Natural killer cell treated with Interleukin-12 subunit alpha and Interleukin-12 subunit beta and Interleukin-15 and Interleukin-18, amount 100 ng/mL, for 72 hours (primary cell): Measurements from ENCODE around the gene GNAO1. TPM values are rescaled to one million over a fixed set of nuclear protein-coding genes. Genes with fewer than 3 reads are reported as not detected.

ENCODE experiments used
- ATAC-seq, 2 donors: fragments of 150-1000 bp; cut with Tn5 transposase in 1 of 2; sonication (Bioruptor Pico), chemical (Tn5 transposase) in 1 of 2; 2 replicates each; pipeline ENCODE4 v1.10.0; 2021
- DNase-seq: peaks from one replicate; pipeline ENCODE4 v3.0.0; 2022; ENCODE audit warnings: low spot score
- H3K27ac Mint-ChIP-seq, 2 donors: 1 replicate in 1 of 2; 2 replicates in 1 of 2; pipeline ENCODE4 v1.8.0; 2022; ENCODE audit warnings: mixed read lengths in 2 of 2, mild to moderate bottlenecking in 1 of 2, moderate library complexity in 1 of 2
- H3K27me3 Mint-ChIP-seq, 2 donors: 1 replicate in 1 of 2; 2 replicates in 1 of 2; pipeline ENCODE4 v1.8.0; 2022; ENCODE audit warnings: mixed read lengths in 2 of 2
- H3K36me3 Mint-ChIP-seq: one replicate; pipeline ENCODE4 v1.8.0; 2022; ENCODE audit warnings: mixed read lengths
- H3K4me1 Mint-ChIP-seq, 2 donors: 1 replicate in 1 of 2; 2 replicates in 1 of 2; pipeline ENCODE4 v1.8.0; 2022; ENCODE audit warnings: low read depth in 2 of 2, mixed read lengths in 2 of 2, mild to moderate bottlenecking in 1 of 2
- H3K4me3 Mint-ChIP-seq: one replicate; pipeline ENCODE4 v1.8.0; 2022; ENCODE audit warnings: mixed read lengths
- H3K9me3 Mint-ChIP-seq: 2 replicates; pipeline ENCODE4 v1.8.0; 2022; ENCODE audit warnings: mixed read lengths
- total RNA-seq, 2 donors: library from RNA; stranded (reverse); gene quantifications; one replicate each; pipeline ENCODE4 v1.2.3, GENCODE V29; 2022

GNAO1 gene
- total RNA-seq, 2 donors from 2014 or later: 1.6 TPM; not detected in 1

DNA sequence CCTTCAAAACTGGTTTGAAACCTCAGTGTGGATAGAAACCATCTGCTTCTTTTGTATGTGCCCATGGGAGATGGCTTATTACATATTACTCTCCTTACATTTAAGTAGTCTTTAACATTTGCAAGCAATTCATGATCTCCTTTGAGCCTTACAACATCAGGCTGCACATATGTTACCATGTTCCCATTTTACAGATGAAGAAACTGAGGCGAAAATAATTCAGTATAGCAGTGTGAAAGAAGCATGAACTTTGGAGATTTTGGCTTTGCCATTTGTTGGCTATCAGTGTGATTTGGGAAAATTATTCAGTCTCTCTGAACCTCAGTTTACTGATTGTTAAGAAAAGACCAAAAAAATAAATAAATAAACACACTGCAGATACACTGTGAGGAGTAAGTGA, 15.7 kb downstream of the GNAO1 start:
- Mint-ChIP-seq H3K9me3 (no peaks in the 10 kb centered on the region), H3K36me3 (no peaks in the 10 kb centered on the region), H3K27me3 (peaks cover 23 to 30% of the 10 kb centered on the region in 2 donors), H3K4me1 (no peaks in the 10 kb centered on the region), H3K4me3 (no peak overlapping the region), H3K27ac (no peak overlapping the region)
- ATAC-seq: no peak
- DNase-seq: no peak

DNA sequence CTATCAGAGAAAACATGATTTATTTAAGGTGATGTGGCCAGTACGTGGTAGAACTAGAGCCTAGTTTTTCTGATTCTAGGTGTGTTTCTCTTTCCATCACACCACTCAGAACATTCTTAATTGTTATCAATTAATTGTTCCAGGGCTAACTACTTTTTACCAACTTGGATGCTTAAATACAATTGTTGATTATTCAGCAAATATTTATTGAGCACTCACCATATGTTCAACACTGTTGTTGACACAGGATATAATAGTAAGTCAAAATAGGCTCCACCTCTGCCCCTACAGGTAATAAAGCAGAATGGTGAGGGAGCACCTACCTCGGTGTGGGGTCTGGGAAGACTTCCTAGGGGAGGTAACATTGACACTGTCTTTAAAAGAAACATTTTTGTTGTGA, 16.1 kb downstream of the GNAO1 start:
- ATAC-seq: no peak
- peaks cover 23 to 30% of the 10 kb centered on the region in 2 donors for H3K27me3 Mint-ChIP-seq
- DNase-seq: no peak
- H3K9me3 Mint-ChIP-seq: no peaks in the 10 kb centered on the region
- no peak overlapping the region for H3K27ac Mint-ChIP-seq
- no peaks in the 10 kb centered on the region for H3K36me3 Mint-ChIP-seq
- H3K4me1 Mint-ChIP-seq: no peaks in the 10 kb centered on the region
- no peak overlapping the region for H3K4me3 Mint-ChIP-seq

DNA sequence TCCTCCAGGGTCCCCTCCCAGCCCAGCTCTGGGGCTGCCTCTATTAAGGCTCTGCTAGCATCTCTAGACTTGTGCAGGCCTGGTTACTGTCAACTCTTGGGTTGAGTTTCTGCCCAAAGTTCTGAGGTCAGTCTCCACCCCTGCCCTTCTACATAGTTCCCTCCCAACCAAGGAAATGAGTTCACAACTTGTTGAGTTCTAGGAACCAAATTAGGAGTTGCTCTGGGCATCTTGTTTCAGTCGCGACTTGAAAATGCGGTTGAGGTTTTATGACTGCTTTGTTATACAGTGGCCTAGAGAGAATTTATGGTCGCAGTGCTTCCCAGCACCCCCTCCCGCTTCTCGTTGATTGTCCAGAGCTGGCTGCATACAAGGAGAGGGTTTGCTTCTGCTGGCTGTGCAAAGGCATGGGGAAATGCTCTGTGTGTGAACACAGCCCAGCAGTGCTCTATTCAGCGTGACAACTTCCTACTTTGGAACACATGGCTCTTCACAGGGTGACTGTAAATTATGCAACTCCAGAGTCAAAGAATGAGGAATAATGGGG, 20.2 kb downstream of the GNAO1 start:
- H3K9me3 Mint-ChIP-seq: no peaks in the 10 kb centered on the region
- DNase-seq (no peak), ATAC-seq (no peak)
- H3K4me1 Mint-ChIP-seq: no peaks in the 10 kb centered on the region
- H3K4me3 Mint-ChIP-seq: no peak overlapping the region
- peaks cover 29 to 30% of the 10 kb centered on the region in 2 donors for H3K27me3 Mint-ChIP-seq
- H3K36me3 Mint-ChIP-seq: no peaks in the 10 kb centered on the region
- no peak overlapping the region for H3K27ac Mint-ChIP-seq

DNA sequence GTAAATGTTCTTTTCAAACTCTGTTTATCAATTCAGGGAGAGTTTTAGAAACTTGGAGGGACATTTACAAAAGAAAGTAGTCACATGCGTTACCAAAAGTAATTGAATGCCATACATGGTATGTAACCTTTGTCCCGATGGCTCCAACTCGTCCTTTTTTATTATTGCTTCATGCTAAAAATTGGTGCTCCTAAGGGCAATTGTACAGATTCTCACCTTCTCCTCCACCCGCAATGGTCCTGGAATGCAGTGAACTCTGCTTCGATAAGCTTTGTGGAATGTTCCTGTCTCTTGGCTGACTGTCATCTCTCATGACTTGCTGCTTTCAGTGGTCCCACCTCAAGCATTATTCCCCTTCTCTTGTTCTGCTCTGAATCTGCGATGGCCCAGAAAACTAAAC, 20.9 kb downstream of the GNAO1 start:
- DNase-seq: no peak
- peaks cover 29 to 30% of the 10 kb centered on the region in 2 donors for H3K27me3 Mint-ChIP-seq
- no peak for ATAC-seq
- no peaks in the 10 kb centered on the region for H3K9me3 Mint-ChIP-seq
- no peak overlapping the region for H3K27ac Mint-ChIP-seq
- H3K4me3 Mint-ChIP-seq: no peak overlapping the region
- no peaks in the 10 kb centered on the region for H3K36me3 Mint-ChIP-seq
- no peaks in the 10 kb centered on the region for H3K4me1 Mint-ChIP-seq

DNA sequence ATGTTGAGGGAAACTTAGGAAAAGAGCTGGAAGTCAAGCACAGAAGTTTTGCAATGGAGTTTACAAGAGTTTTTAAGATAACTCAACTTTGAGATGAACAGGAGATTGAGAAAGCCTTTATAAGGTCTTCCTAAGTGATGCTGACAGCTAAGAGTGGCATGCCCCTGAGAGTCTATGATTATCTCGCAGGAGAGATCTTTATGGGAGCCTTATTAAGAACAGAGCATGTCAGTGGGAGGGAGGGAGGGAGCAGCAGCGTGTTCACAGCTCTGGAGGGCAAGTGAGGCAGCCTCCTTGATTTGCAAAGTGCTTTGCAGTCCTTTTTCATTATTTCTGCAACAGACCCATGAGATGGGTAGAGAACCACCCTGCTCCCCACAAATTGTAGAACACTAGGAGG, 30.7 kb downstream of the GNAO1 start:
- ATAC-seq (no peak), DNase-seq (no peak)
- H3K36me3 Mint-ChIP-seq: no peaks in the 10 kb centered on the region
- no peaks in the 10 kb centered on the region for H3K27me3 Mint-ChIP-seq
- H3K4me1 Mint-ChIP-seq: peaks cover 6 to 22% of the 10 kb centered on the region in 2 donors
- no peaks in the 10 kb centered on the region for H3K9me3 Mint-ChIP-seq
- no peak overlapping the region for H3K27ac Mint-ChIP-seq
- no peak overlapping the region for H3K4me3 Mint-ChIP-seq

DNA sequence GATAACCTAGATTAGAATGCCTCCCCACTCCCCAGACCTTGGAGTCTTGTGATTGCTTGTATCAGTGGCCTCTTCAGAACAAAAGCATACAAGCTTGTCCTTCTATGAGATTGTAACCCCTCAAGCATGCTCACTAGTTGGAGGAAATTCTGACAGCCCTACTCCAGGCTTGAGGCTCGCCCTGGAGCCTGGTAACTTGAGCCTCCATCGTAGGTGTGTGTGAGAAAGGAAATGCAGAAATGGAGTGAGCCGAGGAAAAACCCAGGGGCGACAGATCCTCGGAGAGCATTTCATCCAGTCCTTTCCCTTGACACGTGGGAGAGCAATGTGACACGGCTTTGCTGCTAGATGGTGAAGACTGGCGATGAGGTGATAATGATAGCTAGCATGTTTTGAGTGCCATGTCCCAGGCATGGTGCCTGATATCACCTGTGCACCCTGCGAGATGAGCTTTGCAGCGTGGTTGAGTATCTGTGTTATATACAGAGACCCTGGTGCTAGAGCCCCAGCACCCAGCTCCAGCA, 31.2 kb downstream of the GNAO1 start:
- no peaks in the 10 kb centered on the region for H3K36me3 Mint-ChIP-seq
- H3K27ac Mint-ChIP-seq: no peak overlapping the region
- no peaks in the 10 kb centered on the region for H3K9me3 Mint-ChIP-seq

DNA sequence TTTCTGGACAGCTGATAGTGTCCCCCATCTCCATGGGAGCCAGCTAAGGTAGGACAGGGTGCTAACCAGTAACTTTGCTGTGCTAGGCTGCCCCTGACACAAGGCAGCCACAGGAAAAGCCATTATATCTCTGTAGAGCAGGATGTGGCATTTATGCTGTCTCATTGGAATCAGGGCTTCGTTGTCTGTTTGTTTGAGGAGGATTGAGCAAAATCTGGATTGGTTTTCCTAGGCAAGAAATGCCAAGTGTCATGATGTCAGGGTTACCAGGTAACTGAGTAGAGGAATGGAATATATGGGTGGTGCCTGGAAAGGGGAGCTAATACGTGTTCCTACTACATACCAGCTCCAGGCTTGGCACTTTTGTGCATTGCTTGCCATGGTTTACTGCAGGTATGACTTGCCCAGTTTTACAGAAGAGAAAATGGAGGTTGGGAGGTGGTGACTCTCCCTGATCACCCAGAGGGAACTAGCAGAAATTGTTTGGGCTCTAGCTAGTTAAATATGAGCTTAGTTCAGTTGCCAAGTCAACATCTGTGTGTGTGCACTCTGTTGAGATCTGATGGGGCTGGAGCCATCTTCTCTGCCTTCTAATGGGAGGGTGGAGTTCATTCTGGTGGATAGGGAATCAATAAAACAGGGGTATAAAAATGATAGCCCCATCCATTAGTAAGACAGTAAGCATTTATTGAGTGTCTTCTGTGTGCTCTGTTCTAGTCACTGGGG, 33.9 kb downstream of the GNAO1 start:
- Mint-ChIP-seq H3K9me3 (no peaks in the 10 kb centered on the region), H3K4me1 (peaks cover 6 to 22% of the 10 kb centered on the region in 2 donors), H3K36me3 (no peaks in the 10 kb centered on the region), H3K27ac (no peak overlapping the region), H3K4me3 (no peak overlapping the region), H3K27me3 (no peaks in the 10 kb centered on the region)
- no peak for DNase-seq
- ATAC-seq: no peak

More for the DNA sequence above, 31.2 kb downstream of the GNAO1 start:
- Mint-ChIP-seq H3K4me3 (no peak overlapping the region), H3K4me1 (peaks cover 6 to 22% of the 10 kb centered on the region in 2 donors), H3K27me3 (no peaks in the 10 kb centered on the region)
- DNase-seq: no peak
- no peak for ATAC-seq

DNA sequence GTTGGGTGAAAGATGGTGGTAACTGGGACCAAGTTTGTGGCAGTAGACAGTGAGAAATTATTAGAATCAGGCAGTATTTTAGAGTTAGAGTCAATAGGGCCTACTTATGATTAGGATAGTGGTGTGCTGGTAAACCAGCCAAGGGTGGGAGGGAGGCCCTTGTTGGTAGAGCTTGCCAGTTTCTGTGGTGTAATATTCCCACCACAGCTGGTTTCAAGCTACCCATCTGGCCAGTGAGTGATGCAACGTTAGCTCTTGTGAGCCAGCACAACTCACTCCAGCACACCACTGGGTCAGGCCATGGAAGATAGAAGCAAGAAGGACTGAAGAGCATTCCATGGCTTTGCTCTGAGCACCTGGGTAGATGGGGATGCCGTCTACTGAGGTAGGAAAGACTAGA, 34.9 kb downstream of the GNAO1 start:
- Mint-ChIP-seq H3K9me3 (no peaks in the 10 kb centered on the region), H3K36me3 (no peaks in the 10 kb centered on the region), H3K27me3 (no peaks in the 10 kb centered on the region), H3K4me1 (peaks cover 6 to 22% of the 10 kb centered on the region in 2 donors), H3K27ac (no peak overlapping the region), H3K4me3 (no peak overlapping the region)
- no peak for ATAC-seq
- DNase-seq: no peak

DNA sequence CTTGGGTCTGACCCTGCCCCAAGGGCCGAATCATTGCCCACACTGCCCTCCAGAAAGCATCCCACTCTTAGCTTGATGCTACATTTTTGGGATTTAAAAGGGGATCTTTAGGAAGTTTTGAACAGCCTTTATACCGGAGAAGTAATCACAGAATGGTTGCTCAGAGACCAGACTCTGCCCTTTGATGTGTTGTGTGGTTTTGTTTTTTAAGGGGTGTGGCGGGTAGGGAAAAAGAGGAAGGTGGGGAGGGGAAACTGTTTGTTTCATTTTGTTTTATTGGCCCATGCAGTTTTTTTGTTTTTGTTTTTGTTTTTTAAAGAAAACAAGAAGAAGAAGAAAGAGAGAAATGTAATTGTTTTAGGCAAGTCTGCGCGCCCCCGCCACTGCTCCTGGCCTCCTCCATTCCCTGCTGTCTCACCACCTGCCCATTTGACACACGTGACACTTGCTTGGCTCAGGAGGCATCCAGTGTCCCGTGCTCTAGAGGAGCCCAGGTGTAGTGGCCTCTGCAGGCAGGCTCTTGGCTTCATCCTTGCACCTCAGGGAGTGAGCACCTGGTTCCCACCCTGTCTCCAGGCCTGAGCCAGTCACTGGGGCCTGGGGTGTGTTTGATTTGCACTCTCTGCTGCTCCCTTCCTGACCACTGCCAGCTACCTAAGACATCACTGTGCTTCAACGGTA, 35.7 kb downstream of the GNAO1 start:
- no peaks in the 10 kb centered on the region for H3K27me3 Mint-ChIP-seq
- H3K27ac Mint-ChIP-seq: no peak overlapping the region
- no peak for ATAC-seq
- no peaks in the 10 kb centered on the region for H3K36me3 Mint-ChIP-seq
- no peak for DNase-seq
- H3K4me1 Mint-ChIP-seq: peaks cover 6 to 22% of the 10 kb centered on the region in 2 donors
- no peaks in the 10 kb centered on the region for H3K9me3 Mint-ChIP-seq
- H3K4me3 Mint-ChIP-seq: no peak overlapping the region

DNA sequence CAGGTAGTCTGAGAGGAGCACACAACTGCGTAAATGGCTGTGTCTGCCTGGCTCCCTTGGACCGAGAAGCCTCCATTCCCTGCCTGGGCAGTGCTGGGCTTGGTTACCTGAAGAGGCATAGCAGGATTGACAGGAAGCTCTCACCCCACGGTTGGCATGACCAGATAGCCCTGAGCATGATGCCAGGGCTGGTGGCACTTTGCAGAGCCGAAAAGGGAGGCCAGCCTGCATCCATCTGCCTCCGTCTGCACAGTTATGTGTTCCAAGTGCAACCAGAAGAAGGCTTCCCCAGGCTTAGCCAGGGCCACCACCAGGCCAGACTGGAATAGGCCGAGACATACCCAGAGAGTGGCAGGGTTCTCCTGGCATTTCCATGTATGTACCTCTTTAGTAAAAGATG, 36.6 kb downstream of the GNAO1 start:
- Mint-ChIP-seq H3K4me1 (peaks cover 6 to 22% of the 10 kb centered on the region in 2 donors), H3K36me3 (no peaks in the 10 kb centered on the region), H3K4me3 (no peak overlapping the region), H3K9me3 (no peaks in the 10 kb centered on the region), H3K27me3 (no peaks in the 10 kb centered on the region), H3K27ac (no peak overlapping the region)
- DNase-seq: no peak
- ATAC-seq: no peak

DNA sequence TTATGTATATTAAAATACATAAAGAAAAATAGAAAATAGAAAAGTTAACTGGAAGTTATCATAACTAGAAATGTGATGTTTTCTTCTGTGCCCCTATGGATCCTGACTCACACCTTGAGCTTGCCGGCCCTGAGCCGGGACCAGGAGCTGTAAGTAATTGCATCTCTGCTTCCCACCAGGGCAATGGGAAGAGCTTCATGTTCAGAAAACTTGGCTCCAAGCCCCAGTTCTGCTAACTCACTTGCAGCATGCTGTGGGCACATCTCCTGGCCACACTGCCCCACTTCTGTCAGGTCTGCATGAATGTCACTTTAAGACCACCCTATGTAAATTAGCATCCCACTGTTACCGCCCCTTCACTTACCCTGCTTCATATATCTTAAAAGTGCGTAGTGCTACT, 37.2 kb downstream of the GNAO1 start:
- peaks cover 6 to 22% of the 10 kb centered on the region in 2 donors for H3K4me1 Mint-ChIP-seq
- H3K9me3 Mint-ChIP-seq: no peaks in the 10 kb centered on the region
- ATAC-seq: no peak
- DNase-seq: no peak
- H3K27ac Mint-ChIP-seq: no peak overlapping the region
- H3K4me3 Mint-ChIP-seq: no peak overlapping the region
- H3K36me3 Mint-ChIP-seq: no peaks in the 10 kb centered on the region
- H3K27me3 Mint-ChIP-seq: no peaks in the 10 kb centered on the region

DNA sequence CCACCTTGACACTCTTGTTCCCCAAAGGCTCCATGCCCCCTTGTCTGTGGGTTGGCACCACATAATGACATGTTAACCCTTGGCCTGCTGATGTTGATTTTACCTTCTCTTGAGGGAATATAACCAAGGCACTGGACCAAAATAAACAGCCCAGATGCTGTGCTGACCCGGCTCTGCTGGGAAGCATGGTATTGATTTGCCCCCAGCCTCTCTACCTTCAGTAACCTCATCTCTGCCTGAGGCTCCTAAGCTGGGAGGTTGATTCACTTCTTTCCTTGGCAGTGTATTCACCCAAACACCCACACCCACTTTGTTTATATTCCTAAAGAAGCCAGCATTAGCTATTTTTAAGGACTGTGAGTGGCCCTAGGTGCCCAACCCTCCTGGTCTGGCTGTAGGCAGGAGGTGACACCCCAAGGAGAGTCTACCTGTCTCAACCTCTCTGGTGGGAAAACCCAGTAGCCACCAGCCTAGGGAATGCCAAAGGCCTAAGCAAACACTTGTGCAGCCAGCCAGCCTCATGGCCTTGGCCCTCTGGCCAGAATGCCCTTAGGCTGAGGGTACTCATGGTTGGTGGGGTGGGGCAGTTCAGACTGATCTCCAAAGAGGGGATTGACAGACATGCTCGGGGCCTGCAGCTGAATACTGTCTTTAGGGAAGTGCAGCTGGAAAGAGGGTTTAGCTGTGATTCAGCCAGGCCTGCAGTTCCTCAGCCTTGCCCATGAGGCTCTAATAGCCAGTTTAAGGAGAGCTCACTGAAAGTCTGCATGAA, 42.7 kb downstream of the GNAO1 start:
- ATAC-seq (no peak), DNase-seq (no peak)
- Mint-ChIP-seq H3K27ac (no peak overlapping the region), H3K4me1 (no peaks in the 10 kb centered on the region), H3K4me3 (no peak overlapping the region), H3K36me3 (no peaks in the 10 kb centered on the region), H3K9me3 (no peaks in the 10 kb centered on the region), H3K27me3 (peaks cover 0 to 2% of the 10 kb centered on the region in 2 donors)

DNA sequence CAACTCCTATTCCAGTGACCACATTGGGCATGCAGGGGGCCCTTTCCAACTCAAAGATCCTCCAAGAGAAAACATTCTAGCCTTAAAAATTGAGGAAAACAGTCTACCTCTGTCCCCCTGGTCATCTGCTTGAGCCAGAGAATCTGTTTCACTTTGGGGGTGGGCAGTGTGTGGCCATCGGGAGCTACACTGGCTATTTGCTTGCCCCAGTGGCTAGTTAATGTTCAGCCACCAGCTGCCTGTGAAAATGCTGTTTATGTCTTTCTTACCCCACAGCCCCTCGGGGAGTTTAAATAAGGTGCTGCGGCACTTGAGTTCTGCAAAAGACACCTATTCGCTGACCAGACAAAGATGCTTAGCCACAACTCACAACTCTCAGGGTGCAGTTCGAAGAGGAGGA, 43.4 kb downstream of the GNAO1 start:
- Mint-ChIP-seq H3K4me1 (no peaks in the 10 kb centered on the region), H3K36me3 (no peaks in the 10 kb centered on the region), H3K27me3 (peaks cover 0 to 2% of the 10 kb centered on the region in 2 donors), H3K4me3 (no peak overlapping the region), H3K27ac (no peak overlapping the region), H3K9me3 (no peaks in the 10 kb centered on the region)
- DNase-seq (no peak), ATAC-seq (no peak)
